Left cardiac atrium (tissue), 4 donors: ENCODE data around the gene PLD1. TPM values are rescaled to one million over a fixed set of nuclear protein-coding genes. Genes with fewer than 3 reads are reported as not detected.

Experiments used
- ATAC-seq, 2 donors: fragments of 200-7000 bp; cut with Tn5 transposase; one replicate each; pipeline ENCODE4 v1.9.1; 2020; ENCODE audit warnings: mild to moderate bottlenecking in 2 of 2, moderate library complexity in 2 of 2
- DNase-seq: peaks from one replicate; pipeline ENCODE4 v3.0.0-alpha.2; 2020
- intact Hi-C, 2 donors: fragments of 100-400 bp; cut with DNase I; formaldehyde crosslinking; loops; one replicate each; pipeline versions ENCODE4 v1.14.1 to v1.15.1; 2022 to 2023
- total RNA-seq, 2 donors: library from RNA; stranded (reverse); fragmentation: NEBNext Ultra II Directional; extraction: Animal tissue kit (Norgen Biotek cat#: 25700); gene quantifications; one replicate each; pipeline ENCODE4 v1.2.1, GENCODE V29; 2021
- donor health status: DM: no; HTN: yes; CAD: no.
- donor health status: DM: no; HTN: yes; CAD: no; lungs with severe emphysema.
- donor health status: DM: yes; HTN: yes; CAD: no.
- donor health status: Dilated cardiomyopathy.

The PLD1 gene
- total RNA-seq, 2 donors from 2014 or later = 57.1 to 67.8 TPM

GRCh38 chr3:171840811-171841619, 30.7 kb upstream of the PLD1 start:
- no peak for DNase-seq
- intact Hi-C loops = no loop called here

GRCh38 chr3:171840445-171840810, 30.1 kb upstream of the PLD1 start:
- ATAC-seq (no peak), DNase-seq (no peak)
- intact Hi-C loops = no loop called here

More at GRCh38 chr3:171840811-171841619, 30.7 kb upstream of the PLD1 start:
- no peak for ATAC-seq

DNA sequence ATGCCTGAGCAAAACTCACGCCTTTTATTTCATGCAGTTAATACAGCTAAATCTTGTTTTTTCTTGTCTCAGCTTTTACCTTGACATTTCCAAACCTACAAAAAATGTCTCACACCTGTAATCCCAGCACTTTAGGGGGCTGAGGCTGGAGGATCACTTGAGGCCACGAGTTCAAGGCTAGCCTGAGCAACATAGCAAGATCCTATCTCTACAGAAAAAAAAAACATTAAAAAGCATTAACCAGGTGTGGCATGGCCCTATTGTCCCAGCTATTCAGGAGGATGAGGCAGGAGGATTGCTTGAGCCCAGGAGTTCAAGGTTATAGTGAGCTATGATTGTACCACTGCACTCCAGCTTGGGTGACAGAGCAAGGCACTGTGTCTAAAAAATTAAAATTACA, 29.0 kb upstream of the PLD1 start:
- ATAC-seq (no peak), DNase-seq (no peak)
- intact Hi-C loops = no loop called here

DNA sequence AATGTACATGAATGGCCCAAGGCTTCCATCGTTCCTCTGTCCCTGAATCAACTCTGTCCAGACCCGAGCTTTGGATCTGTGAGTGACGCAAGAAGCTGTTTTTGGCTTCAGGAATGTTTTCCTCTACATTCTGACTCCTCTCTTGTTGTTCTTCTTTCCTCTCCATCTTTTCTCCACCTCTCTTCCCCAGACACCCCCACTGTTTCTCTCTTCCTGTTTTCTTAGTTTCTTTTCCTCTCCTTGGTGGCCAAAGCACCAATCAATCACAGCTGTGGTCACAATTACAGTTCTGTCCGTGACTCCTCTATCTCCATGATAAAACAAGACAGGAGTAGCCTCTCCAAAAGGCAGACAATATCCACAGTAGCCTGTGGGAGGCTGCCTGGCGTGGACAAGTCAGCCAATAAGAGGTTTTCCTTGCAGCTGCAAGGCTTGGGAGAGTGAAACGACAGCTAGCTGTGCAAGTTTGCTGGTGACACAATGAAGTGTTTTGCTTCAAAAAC, 28.0 kb upstream of the PLD1 start:
- ATAC-seq = peak; percentile 82 to 84

GRCh38 chr3:171837698-171838097, 27.4 kb upstream of the PLD1 start:
- intact Hi-C loops = no loop called here

More for the DNA sequence above, 28.0 kb upstream of the PLD1 start:
- peak; percentile 61 for DNase-seq
- intact Hi-C loops = no loop called here

GRCh38 chr3:171836855-171837254, 26.6 kb upstream of the PLD1 start:
- ATAC-seq (peak in 1 of 2 donors; percentile 24), DNase-seq (no peak)
- intact Hi-C loops = no loop called here

More at GRCh38 chr3:171837698-171838097, 27.4 kb upstream of the PLD1 start:
- DNase-seq (no peak), ATAC-seq (no peak)

DNA sequence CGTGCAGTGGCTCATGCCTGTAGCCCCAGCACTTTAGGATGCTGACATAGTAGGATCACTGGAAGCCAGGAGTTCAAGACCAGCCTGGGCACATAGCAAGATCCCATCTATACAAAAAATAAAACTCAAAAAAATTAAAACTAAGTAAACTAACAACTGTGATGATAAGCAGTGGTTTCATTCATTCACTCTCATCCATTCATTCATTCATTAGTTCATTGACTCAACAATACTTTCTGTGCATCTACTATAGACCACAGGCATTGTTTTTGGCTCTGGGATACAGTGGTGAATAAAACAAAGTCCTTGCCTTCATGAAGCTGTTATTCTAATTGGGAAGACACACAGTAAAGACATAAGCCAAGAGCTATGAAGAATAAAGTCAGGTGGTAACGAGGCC, 25.3 kb upstream of the PLD1 start:
- ATAC-seq (no peak), DNase-seq (no peak)
- intact Hi-C loops = no loop called here

DNA sequence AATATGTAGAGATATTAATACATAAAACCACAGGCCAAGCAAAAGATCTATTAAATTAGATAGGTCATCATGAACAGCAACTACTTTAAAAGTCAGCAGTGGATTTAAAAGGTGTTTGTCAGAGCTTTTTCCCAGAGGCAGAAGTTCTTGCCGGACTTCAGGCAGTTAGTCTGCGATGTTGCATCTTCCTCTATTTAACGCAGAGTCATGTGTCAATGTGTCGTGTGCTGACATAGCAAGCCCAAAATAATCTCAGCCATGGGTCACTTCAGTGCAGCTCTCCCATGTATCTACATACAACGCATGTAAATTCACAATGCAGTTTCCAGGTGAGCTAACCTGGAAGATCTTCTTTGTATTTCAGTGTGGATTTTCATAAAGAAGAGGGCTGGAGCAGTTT, 24.8 kb upstream of the PLD1 start:
- intact Hi-C loops = no loop called here
- ATAC-seq = peak in 1 of 2 donors; percentile 21
- DNase-seq = no peak

GRCh38 chr3:171834461-171834801, 24.1 kb upstream of the PLD1 start:
- DNase-seq (no peak), ATAC-seq (no peak)
- intact Hi-C loops = no loop called here

DNA sequence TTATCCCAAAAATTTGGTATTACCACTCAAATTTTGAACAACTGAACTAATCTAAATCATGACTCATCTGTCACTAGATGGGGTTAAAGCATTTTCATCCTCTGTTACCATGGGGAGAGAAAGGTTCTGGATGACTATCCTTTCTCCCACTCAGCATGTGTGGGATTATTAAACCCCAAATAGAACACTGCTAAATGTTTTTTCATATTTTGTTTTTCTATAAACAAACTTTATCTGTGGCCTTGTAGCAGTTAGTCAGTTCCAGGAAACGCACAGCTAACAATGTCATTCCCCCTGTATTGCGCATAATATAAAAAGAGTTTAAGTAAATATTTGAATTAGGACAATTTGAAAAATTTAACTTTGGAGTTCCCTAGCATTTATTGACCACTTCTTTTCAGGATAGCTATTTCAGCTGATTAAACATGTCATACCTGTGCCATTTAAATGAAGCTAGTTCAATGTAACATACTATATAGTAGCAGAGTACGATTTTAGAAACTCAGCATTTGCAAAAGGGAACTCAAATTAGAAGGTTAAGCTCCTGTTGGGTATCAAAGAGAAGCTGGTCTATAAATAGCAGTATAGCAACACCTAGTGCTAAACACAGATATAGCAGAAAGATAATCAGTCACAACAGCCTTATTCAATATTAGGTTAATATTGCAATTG, 23.6 kb upstream of the PLD1 start:
- ATAC-seq (peak in 1 of 2 donors; percentile 26), DNase-seq (no peak)
- intact Hi-C loops = no loop called here

GRCh38 chr3:171832989-171833388, 22.7 kb upstream of the PLD1 start:
- ATAC-seq (no peak), DNase-seq (no peak)
- intact Hi-C loops = no loop called here

DNA sequence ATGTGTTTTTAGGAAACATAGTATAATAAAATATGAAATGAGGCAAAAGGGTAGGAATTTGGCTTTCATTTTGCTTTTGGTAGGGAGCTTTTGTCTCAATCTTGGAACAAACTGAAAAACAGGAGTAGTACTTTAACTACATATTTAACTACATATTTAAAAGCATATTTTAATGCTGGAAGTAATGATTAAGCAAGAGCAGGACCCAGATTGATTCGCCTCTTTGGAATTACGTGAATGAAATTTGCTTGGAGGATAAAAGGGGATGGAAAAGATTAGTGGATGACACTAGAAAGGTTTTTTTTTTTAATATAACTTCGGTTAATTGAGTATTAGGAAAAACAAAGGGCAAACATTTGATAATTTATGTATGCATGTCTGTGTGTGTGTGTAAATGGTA, 21.7 kb upstream of the PLD1 start:
- intact Hi-C loops = no loop called here

DNA sequence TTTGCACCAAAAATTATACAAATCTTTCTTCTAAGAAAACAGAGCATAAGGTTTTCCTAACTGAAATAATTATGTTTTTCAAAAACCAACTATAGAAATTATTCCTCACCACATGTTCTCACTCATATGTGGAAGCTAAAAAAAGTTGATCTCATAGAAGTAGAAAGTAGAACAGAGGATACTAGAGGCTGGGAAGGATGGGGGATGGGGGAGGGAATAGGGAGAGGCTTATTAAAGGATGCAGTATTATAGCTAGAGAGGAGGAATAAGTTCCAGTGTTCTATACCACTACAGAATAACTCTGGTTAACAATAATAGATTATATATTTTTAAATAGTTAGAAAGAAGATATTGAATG, 20.2 kb upstream of the PLD1 start:
- intact Hi-C loops = no loop called here
- DNase-seq (no peak), ATAC-seq (no peak)

More for the DNA sequence above, 21.7 kb upstream of the PLD1 start:
- no peak for DNase-seq
- ATAC-seq = no peak

DNA sequence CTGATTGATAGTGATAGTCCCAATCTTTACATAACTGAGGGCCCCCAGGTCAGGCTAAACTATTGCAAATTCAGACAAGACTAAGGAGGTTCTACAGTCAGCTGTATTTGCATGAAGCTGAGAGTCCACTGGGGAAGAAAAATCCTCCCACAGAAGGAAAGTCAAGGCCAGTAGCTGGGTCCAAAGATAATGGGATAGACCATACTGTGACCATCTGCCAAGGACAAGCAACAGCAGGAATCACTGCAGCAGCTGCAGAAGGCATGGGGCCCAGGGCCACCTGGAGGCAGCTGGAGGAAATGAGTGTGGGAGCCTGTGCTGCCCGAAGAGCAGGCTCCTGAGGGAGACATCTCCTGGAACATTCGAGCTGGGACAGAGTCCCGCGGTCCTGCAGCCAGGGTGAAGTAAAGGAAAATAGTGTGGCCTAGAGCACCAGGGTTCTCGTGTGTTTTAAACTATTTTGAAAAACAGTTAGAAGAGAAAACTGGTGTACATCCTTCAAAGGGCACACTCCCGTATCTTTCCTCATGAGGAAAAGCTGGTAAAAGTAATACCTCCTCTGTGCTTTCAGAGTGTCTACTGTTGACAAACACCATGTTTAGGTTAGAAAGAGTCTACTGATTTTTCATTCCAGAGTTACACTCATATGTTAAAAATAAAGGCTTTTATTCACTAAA, 19.7 kb upstream of the PLD1 start:
- intact Hi-C loops = no loop called here
- peak; percentile 89 to 95 for ATAC-seq
- DNase-seq = peak; percentile 83

- ATAC-seq (no peak), DNase-seq (no peak)
- intact Hi-C loops = no loop called here
Measured at GRCh38 chr3:171828902-171829770, 18.9 kb upstream of the PLD1 start.

DNA sequence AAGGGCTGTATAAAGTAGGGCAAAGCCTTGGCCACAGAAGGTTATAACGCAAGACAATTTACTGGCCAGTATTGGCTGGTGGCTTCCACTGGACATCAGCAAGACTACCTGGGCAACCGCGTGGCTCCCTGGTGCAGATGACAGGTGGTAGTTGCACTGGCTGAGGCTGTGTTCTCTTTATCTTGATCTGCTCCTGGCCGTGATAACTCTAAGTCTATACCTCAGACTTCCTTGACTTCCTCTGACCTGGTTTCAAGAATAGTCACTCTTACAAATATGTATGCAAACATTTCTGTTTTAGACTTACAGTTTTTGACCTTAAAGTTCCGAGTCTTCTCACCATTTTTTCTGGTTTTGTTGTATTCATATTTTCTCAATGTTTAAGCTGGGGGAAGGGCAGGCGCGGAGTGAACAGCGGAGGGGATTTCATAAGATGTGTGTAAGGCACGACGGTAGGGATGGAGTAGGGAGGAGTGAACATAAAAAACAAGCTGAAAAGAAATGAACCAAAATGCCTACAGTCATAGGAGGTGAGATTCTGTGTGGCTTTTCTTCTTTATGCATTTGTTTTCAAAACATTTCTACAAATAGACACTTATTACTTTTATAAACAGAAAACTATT, 17.7 kb upstream of the PLD1 start:
- intact Hi-C loops = no loop called here
- ATAC-seq (no peak), DNase-seq (no peak)

GRCh38 chr3:171827385-171827784, 17.1 kb upstream of the PLD1 start:
- DNase-seq (no peak), ATAC-seq (no peak)
- intact Hi-C loops = no loop called here

GRCh38 chr3:171825222-171825828, 15.0 kb upstream of the PLD1 start:
- DNase-seq (no peak), ATAC-seq (peak; percentile 44 to 66)
- intact Hi-C loops = no loop called here
